IMR-90 (cell line): Measurements from ENCODE around the gene AGXT. TPM values are rescaled to one million over a fixed set of nuclear protein-coding genes. Genes with fewer than 3 reads are reported as not detected.

ENCODE experiments used
- ATAC-seq: fragments of 200-7000 bp; cut with Tn5 transposase; 2 replicates; pipeline ENCODE4 v1.9.1; 2020; ENCODE audit warnings: low read depth, mild to moderate bottlenecking, moderate library complexity
- BruUV-seq: library from RNA; stranded (reverse); fragments of 400-500 nt; replicated peaks from 2 replicates; lab custom pipeline; 2021; lab: Mats Ljungman, UMichigan
- CTCF ChIA-PET: fragments of 300-600 bp; formaldehyde crosslinking; extraction: SDS; loops from one replicate; lab custom pipeline; 2021; ENCODE audit warnings: antibody characterized with exemption; lab: Yijun Ruan, JAX
- POLR2A ChIA-PET: fragments of 300-600 bp; sonication (Branson Sonifier 250); formaldehyde crosslinking; loops from one replicate; lab custom pipeline; 2022; ENCODE audit warnings: antibody characterized with exemption; ENCODE audit not compliant: unreplicated experiment; lab: Charles Lee
- DNase-seq: peaks from one replicate; pipeline ENCODE4 v3.0.0; 2013
- H2AFZ ChIP-seq: replicated peaks from 2 replicates; pipeline ENCODE3; 2013; ENCODE audit warnings: low read length, mild to moderate bottlenecking; ENCODE audit not compliant: poor library complexity
- H2AK5ac ChIP-seq: 2 replicates; pipeline ENCODE4 v1.6.1; 2013; ENCODE audit warnings: low read depth, low read length, inconsistent platforms
- H2AK9ac ChIP-seq: replicated peaks from 2 replicates; pipeline ENCODE3; 2013; ENCODE audit warnings: mild to moderate bottlenecking, low read depth, low read length, moderate library complexity; ENCODE audit not compliant: poor library complexity
- H2BK120ac ChIP-seq: 2 replicates; pipeline ENCODE4 v1.6.1; 2013; ENCODE audit warnings: low read depth, low read length, inconsistent platforms
- H2BK15ac ChIP-seq: 3 replicates; pipeline ENCODE4 v1.6.1; 2013; ENCODE audit warnings: low read depth, low read length, inconsistent platforms
- H2BK20ac ChIP-seq: 2 replicates; pipeline ENCODE4 v1.6.1; 2013; ENCODE audit warnings: low read depth, mild to moderate bottlenecking, inconsistent platforms, low read length, moderate library complexity
- H2BK5ac ChIP-seq: 2 replicates; pipeline ENCODE4 v1.6.1; 2013; ENCODE audit warnings: mild to moderate bottlenecking, low read depth, low read length, inconsistent platforms; ENCODE audit not compliant: poor library complexity, severe bottlenecking
- H3K14ac ChIP-seq: replicated peaks from 2 replicates; pipeline ENCODE4 v1.6.1; 2013; ENCODE audit warnings: low read depth, low read length, inconsistent platforms
- H3K18ac ChIP-seq: 2 replicates; pipeline ENCODE4 v1.6.1; 2013; ENCODE audit warnings: low read depth, low read length, control low read depth
- H3K23ac ChIP-seq: 2 replicates; pipeline ENCODE4 v1.6.1; 2013; ENCODE audit warnings: low read depth, low read length, inconsistent platforms
- H3K27ac ChIP-seq: 2 replicates; pipeline ENCODE4 v1.5.1; 2013; ENCODE audit warnings: mild to moderate bottlenecking, control low read depth, low read length; ENCODE audit not compliant: insufficient read depth
- H3K27me3 ChIP-seq: 2 replicates; pipeline ENCODE4 v1.6.1; 2013; ENCODE audit warnings: low read length; ENCODE audit not compliant: control insufficient read depth, insufficient read depth
- H3K36me3 ChIP-seq: 2 replicates; pipeline ENCODE4 v1.6.1; 2013; ENCODE audit warnings: low read length, mixed read lengths; ENCODE audit not compliant: control insufficient read depth, insufficient read depth
- H3K4ac ChIP-seq: 2 replicates; pipeline ENCODE4 v1.6.1; 2013; ENCODE audit warnings: low read depth, low read length, inconsistent platforms
- H3K4me1 ChIP-seq: 2 replicates; pipeline ENCODE4 v1.6.1; 2013; ENCODE audit warnings: low read length, mixed read lengths; ENCODE audit not compliant: control insufficient read depth, insufficient read depth
- H3K4me2 ChIP-seq: 2 replicates; pipeline ENCODE4 v1.6.1; 2013; ENCODE audit warnings: low read depth, mild to moderate bottlenecking, control low read depth, low read length, moderate library complexity
- H3K4me3 ChIP-seq: 2 replicates; pipeline ENCODE4 v1.5.1; 2013; ENCODE audit warnings: low read depth, mild to moderate bottlenecking, control low read depth, low read length, moderate library complexity; ENCODE audit not compliant: insufficient read depth
- H3K56ac ChIP-seq: 2 replicates; pipeline ENCODE4 v1.6.1; 2013; ENCODE audit warnings: low read length, inconsistent platforms; ENCODE audit not compliant: insufficient read depth; ENCODE audit errors: extremely low read depth
- H3K79me1 ChIP-seq, 2 experiments: 2 replicates each; pipeline ENCODE4 v1.6.1; 2013; ENCODE audit warnings: low read length in 2 of 2, inconsistent platforms in 1 of 2, low read depth in 1 of 2
- H3K9ac ChIP-seq: 2 replicates; pipeline ENCODE4 v1.6.1; 2013; ENCODE audit warnings: low read depth, low read length, control low read depth
- H3K9me1 ChIP-seq: 2 replicates; pipeline ENCODE4 v1.6.1; 2013; ENCODE audit warnings: low read length, inconsistent platforms; ENCODE audit not compliant: insufficient read depth
- H3K9me3 ChIP-seq: 2 replicates; pipeline ENCODE4 v1.6.1; 2013; ENCODE audit warnings: low read length; ENCODE audit not compliant: control insufficient read depth, insufficient read depth
- H4K20me1 ChIP-seq: 2 replicates; pipeline ENCODE4 v1.6.1; 2013; ENCODE audit warnings: low read length, inconsistent platforms; ENCODE audit not compliant: insufficient read depth
- H4K5ac ChIP-seq: 2 replicates; pipeline ENCODE4 v1.6.1; 2013; ENCODE audit warnings: mild to moderate bottlenecking, low read depth, low read length, control low read depth
- H4K8ac ChIP-seq, 2 experiments: 2 replicates each; pipeline ENCODE4 v1.6.1; 2013; ENCODE audit warnings: low read depth in 2 of 2, low read length in 2 of 2, control low read depth in 1 of 2, inconsistent platforms in 1 of 2
- H4K91ac ChIP-seq: 2 replicates; pipeline ENCODE4 v1.6.1; 2013; ENCODE audit warnings: low read depth, low read length, inconsistent platforms; ENCODE audit not compliant: insufficient read depth
- CEBPB ChIP-seq: IDR thresholded peaks from 2 replicates; pipeline ENCODE4 v1.6.1; 2012; ENCODE audit warnings: low read depth, low read length, improper control_type of control experiment
- CHD1 ChIP-seq: IDR thresholded peaks from 2 replicates; pipeline ENCODE4 v1.6.1; 2012; ENCODE audit warnings: low read depth, low read length, improper control_type of control experiment
- MAFK ChIP-seq: IDR thresholded peaks from 2 replicates; pipeline ENCODE4 v1.6.1; 2012; ENCODE audit warnings: low read depth, low read length, improper control_type of control experiment
- MAZ ChIP-seq: IDR thresholded peaks from 2 replicates; pipeline ENCODE4 v1.6.1; 2012; ENCODE audit warnings: low read depth, mild to moderate bottlenecking, low read length, improper control_type of control experiment, moderate library complexity, borderline replicate concordance
- MXI1 ChIP-seq: IDR thresholded peaks from 2 replicates; pipeline ENCODE4 v1.6.1; 2012; ENCODE audit warnings: low read depth, mild to moderate bottlenecking, low read length, moderate library complexity, borderline replicate concordance
- RAD21 ChIP-seq: IDR thresholded peaks from 2 replicates; pipeline ENCODE4 v1.6.1; 2012; ENCODE audit warnings: low read length, improper control_type of control experiment
- RCOR1 ChIP-seq: IDR thresholded peaks from 2 replicates; pipeline ENCODE4 v1.6.1; 2012; ENCODE audit warnings: mild to moderate bottlenecking, low read length, improper control_type of control experiment; ENCODE audit not compliant: insufficient replicate concordance
- RFX5 ChIP-seq: IDR thresholded peaks from 2 replicates; pipeline ENCODE4 v1.8.0; 2012; ENCODE audit warnings: low read depth, mild to moderate bottlenecking, low read length, moderate library complexity
- SMC3 ChIP-seq: fragments of 150-350 bp; IDR thresholded peaks from 2 replicates; pipeline ENCODE4 v1.6.1; 2016; ENCODE audit warnings: low read depth, mild to moderate bottlenecking, antibody characterized with exemption, low read length, moderate library complexity
- WGBS, 2 experiments: methylation state at CpG; one replicate each; pipeline versions ENCODE4 v1.1.5 to v1.1.7; 2013; ENCODE audit warnings: missing lambda C conversion rate in 2 of 2; ENCODE audit not compliant: insufficient read length in 1 of 2; ENCODE audit errors: extremely low coverage in 2 of 2; 5-methylcytosine and 5-hydroxymethylcytosine counted together
- dilution Hi-C: fragments of 300-500 bp; cut with HindIII; formaldehyde crosslinking; loops from one replicate; pipeline ENCODE4 v1.14.3; 2018; ENCODE audit warnings: low sequenced_read_pairs; ENCODE audit not compliant: unreplicated experiment
- in situ Hi-C: fragments of 300-500 bp; cut with MboI; formaldehyde crosslinking; loops from 3 replicates; pipeline ENCODE4 v1.14.3; 2019; ENCODE audit warnings: low sequenced_read_pairs, inconsistent platforms, mixed read lengths
- intact Hi-C: fragments of 100-400 bp; cut with micrococcal nuclease; formaldehyde crosslinking; loops from 2 replicates; pipeline ENCODE4 v1.10.0; 2022
- polyA plus RNA-seq, 3 experiments: library from polyadenylated mRNA; depleted of rRNA; stranded (reverse); fragments of >200 nt; gene quantifications; 2 replicates each; pipeline ENCODE4 v1.2.3, GENCODE V29; 2012; ENCODE audit warnings: low replicate concordance in 1 of 3
- total RNA-seq: library from RNA; depleted of rRNA; stranded (reverse); fragments of >200 nt; gene quantifications from 2 replicates; pipeline ENCODE4 v1.2.3, GENCODE V29; 2012
- TF ChIP-seq, protein P1 (sequence below): fragments of 150-350 bp; IDR thresholded peaks from 2 replicates; pipeline ENCODE4 v1.6.1; 2016; ENCODE audit warnings: low read depth, mild to moderate bottlenecking, low read length, moderate library complexity, borderline replicate concordance
- TF ChIP-seq, protein P2 (sequence below): fragments of 150-350 bp; IDR thresholded peaks from 2 replicates; pipeline ENCODE4 v1.6.1; 2017; ENCODE audit warnings: mild to moderate bottlenecking, antibody characterized with exemption, low read length, low read depth

AGXT gene
- total and polyA plus RNA-seq, 2 of the 4 experiments (the other 2 are of a cell fraction) = not detected

DNA sequence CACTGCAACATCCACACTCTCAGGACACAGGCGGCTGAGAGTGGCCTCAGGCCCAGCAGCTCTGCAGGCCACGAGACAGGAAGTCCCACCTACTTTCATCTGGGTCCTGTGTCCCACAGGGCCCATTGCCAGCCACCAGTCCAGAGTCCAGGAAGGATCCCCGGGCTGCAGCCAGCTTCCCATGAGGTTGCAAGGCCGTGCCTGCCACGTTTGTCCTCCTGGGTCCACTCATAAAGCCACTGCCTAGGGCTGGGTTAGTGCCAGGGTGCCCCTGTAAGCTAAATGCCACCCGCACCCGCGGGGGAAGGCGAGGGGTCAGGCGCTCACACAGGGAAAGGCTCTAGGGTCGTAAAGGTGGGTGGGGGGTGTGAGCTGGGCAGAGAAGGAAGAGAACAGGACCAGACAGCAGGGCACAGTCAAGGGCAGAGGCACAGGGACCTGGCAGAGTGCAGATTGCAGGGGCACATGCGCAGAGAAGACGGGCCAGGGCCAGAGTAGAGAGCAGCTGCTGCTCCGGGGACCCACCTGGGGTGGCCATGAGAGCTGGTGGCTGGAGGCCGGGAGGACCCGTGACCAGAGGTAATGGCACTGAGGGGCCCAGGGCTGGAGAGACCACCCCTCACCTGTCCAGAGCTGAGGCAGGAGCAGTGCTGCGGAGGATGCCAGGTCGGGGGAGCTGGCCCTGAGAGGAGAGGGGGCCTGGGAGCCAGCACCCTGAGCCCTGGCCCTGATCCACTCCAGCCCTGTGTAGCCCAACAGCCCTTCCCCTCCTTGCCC is 8.0 kb downstream of the AGXT start:
- no peak overlapping the region for H2BK5ac ChIP-seq
- DNase-seq (no peak), ATAC-seq (no peak)
- no peak overlapping the region for H3K4ac ChIP-seq
- dilution Hi-C loops (no loop called here), intact Hi-C loops (no loop called here), in situ Hi-C loops (no loop called here)
- H4K20me1 ChIP-seq = no peaks in the 10 kb centered on the region
- no peak overlapping the region for H3K4me2 ChIP-seq
- peaks cover 18% of the 10 kb centered on the region for H3K27me3 ChIP-seq
- no peak overlapping the region for H4K91ac ChIP-seq
- ChIA-PET POLR2A (no interaction called here), CTCF (no interaction called here)
- no peak overlapping the region for H3K4me3 ChIP-seq
- H2AK5ac ChIP-seq = no peak overlapping the region
- H3K9ac ChIP-seq = no peak overlapping the region
- H4K8ac ChIP-seq = no peak overlapping the region
- no TSS peak for BruUV-seq
- no peak overlapping the region for H2BK15ac ChIP-seq
- no peak overlapping the region for H3K27ac ChIP-seq
- no peaks in the 10 kb centered on the region for H3K9me1 ChIP-seq
- no peaks in the 10 kb centered on the region for H3K9me3 ChIP-seq
- no peak overlapping the region for H2BK20ac ChIP-seq
- H3K14ac ChIP-seq = no peak overlapping the region
- no peak overlapping the region for H3K56ac ChIP-seq
- H3K36me3 ChIP-seq = no peaks in the 10 kb centered on the region
- no peaks in the 10 kb centered on the region for H3K4me1 ChIP-seq
- 89% methylated on average over 8 of the region's 18 CpGs; no CpG with 5 or more reads in 1 of the 2 experiments for WGBS, 2 experiments
- TF ChIP-seq RFX5 (no peak), MXI1 (no peak), MAZ (no peak), CHD1 (no peak), RCOR1 (no peak), CEBPB (no peak), SMC3 (no peak), MAFK (no peak), RAD21 (no peak)
- TF ChIP-seq, protein P1, sequence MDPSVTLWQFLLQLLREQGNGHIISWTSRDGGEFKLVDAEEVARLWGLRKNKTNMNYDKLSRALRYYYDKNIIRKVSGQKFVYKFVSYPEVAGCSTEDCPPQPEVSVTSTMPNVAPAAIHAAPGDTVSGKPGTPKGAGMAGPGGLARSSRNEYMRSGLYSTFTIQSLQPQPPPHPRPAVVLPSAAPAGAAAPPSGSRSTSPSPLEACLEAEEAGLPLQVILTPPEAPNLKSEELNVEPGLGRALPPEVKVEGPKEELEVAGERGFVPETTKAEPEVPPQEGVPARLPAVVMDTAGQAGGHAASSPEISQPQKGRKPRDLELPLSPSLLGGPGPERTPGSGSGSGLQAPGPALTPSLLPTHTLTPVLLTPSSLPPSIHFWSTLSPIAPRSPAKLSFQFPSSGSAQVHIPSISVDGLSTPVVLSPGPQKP = no peak
- TF ChIP-seq, protein P2, sequence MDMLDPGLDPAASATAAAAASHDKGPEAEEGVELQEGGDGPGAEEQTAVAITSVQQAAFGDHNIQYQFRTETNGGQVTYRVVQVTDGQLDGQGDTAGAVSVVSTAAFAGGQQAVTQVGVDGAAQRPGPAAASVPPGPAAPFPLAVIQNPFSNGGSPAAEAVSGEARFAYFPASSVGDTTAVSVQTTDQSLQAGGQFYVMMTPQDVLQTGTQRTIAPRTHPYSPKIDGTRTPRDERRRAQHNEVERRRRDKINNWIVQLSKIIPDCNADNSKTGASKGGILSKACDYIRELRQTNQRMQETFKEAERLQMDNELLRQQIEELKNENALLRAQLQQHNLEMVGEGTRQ = no peak
- H3K18ac ChIP-seq = no peak overlapping the region
- no peak overlapping the region for H4K5ac ChIP-seq
- no peak overlapping the region for H2BK120ac ChIP-seq
- no peak overlapping the region for H2AK9ac ChIP-seq
- no peaks in the 10 kb centered on the region for H3K79me1 ChIP-seq
- peak overlapping the region; percentile 43 for H2AFZ ChIP-seq
- no peak overlapping the region for H3K23ac ChIP-seq
